ENCODE results near the gene PACSIN2. TPM values are rescaled to one million over a fixed set of nuclear protein-coding genes. Genes with fewer than 3 reads are reported as not detected.

PACSIN2 gene
- total RNA-seq, 1 experiment from 2014 or later: 224 TPM

DNA sequence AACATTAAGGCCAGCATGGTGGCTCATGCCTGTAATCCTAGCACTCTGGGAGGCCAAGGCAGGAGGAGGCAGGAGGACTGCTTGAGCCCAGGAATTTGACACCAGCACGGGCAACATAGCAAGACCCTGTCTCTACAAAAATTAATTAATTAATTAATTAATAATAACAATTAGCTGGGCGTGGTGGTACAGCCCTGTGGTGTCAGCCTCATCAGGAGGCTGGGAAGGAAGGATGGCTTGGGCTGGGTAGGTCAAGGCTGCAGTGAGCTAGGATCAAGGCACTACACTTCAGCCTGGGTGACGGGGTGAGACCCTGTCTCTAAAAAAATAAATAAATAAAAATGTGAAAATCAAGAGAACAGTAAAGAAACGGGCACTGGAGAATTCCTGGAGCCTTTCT, 159.2 kb downstream of the PACSIN2 start:
- no peaks in the 10 kb centered on the region for H3K27me3 Mint-ChIP-seq (ENCODE audit: unreplicated experiment)
- intact Hi-C loops (cut with micrococcal nuclease; ENCODE audit: unreplicated experiment): no loop called here
- H3K4me3 Mint-ChIP-seq (ENCODE audit: low read depth, unreplicated experiment): peak overlapping the region; percentile 83
- H3K9me3 Mint-ChIP-seq (ENCODE audit: low read depth, unreplicated experiment): no peaks in the 10 kb centered on the region
- no peak for DNase-seq
- H3K4me1 Mint-ChIP-seq (ENCODE audit: low read depth, unreplicated experiment): peaks cover 2% of the 10 kb centered on the region
- peak overlapping the region; percentile 92 for H3K27ac Mint-ChIP-seq (ENCODE audit: unreplicated experiment)
- CTCF ChIA-PET: interaction anchor here (0.7 to 1.1 kb wide), 3 partner anchors 12 to 325 kb away, joined by 3 to 4 read pairs (median 3); no protein-coding TSS in a partner anchor
- BruUV-seq (replicated peaks): no TSS peak
- peaks cover 34% of the 10 kb centered on the region for H3K36me3 Mint-ChIP-seq (ENCODE audit: insufficient read depth, unreplicated experiment)
- TF ChIP-seq, protein P1, sequence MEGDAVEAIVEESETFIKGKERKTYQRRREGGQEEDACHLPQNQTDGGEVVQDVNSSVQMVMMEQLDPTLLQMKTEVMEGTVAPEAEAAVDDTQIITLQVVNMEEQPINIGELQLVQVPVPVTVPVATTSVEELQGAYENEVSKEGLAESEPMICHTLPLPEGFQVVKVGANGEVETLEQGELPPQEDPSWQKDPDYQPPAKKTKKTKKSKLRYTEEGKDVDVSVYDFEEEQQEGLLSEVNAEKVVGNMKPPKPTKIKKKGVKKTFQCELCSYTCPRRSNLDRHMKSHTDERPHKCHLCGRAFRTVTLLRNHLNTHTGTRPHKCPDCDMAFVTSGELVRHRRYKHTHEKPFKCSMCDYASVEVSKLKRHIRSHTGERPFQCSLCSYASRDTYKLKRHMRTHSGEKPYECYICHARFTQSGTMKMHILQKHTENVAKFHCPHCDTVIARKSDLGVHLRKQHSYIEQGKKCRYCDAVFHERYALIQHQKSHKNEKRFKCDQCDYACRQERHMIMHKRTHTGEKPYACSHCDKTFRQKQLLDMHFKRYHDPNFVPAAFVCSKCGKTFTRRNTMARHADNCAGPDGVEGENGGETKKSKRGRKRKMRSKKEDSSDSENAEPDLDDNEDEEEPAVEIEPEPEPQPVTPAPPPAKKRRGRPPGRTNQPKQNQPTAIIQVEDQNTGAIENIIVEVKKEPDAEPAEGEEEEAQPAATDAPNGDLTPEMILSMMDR (IDR thresholded peaks at IDR 0.05; ENCODE audit: unreplicated experiment): no peak

DNA sequence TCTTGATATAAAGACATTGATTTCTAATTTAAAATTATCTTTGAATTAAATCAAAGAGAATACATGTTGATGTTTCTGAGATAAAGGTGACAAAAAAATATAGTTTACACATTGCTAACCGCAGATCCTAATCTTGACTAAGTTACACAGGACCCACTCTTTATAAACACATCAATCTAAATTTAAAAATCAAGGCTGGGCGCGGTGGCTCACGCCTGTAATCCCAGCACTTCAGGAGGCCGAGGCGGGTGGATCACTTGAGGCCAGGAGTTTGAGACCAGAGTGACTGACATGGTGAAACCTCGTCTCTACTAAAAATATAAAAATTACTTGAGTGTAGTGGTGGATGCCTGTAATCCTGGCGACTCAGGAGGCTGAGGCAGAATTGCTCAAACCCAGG, 159.7 kb downstream of the PACSIN2 start:
- Mint-ChIP-seq H3K4me3 (ENCODE audit: low read depth, unreplicated experiment) (no peak overlapping the region), H3K27me3 (ENCODE audit: unreplicated experiment) (no peaks in the 10 kb centered on the region), H3K27ac (ENCODE audit: unreplicated experiment) (no peak overlapping the region), H3K36me3 (ENCODE audit: insufficient read depth, unreplicated experiment) (peaks cover 32% of the 10 kb centered on the region), H3K4me1 (ENCODE audit: low read depth, unreplicated experiment) (no peaks in the 10 kb centered on the region), H3K9me3 (ENCODE audit: low read depth, unreplicated experiment) (no peaks in the 10 kb centered on the region)
- BruUV-seq (replicated peaks): no TSS peak
- DNase-seq: no peak
- intact Hi-C loops (cut with micrococcal nuclease; ENCODE audit: unreplicated experiment): no loop called here
- TF ChIP-seq, protein P1 (IDR thresholded peaks at IDR 0.05; ENCODE audit: unreplicated experiment): no peak
- CTCF ChIA-PET: interaction anchor here (0.7 kb wide), 1 partner anchor 12 kb away, joined by 3 read pairs; no protein-coding TSS in a partner anchor

DNA sequence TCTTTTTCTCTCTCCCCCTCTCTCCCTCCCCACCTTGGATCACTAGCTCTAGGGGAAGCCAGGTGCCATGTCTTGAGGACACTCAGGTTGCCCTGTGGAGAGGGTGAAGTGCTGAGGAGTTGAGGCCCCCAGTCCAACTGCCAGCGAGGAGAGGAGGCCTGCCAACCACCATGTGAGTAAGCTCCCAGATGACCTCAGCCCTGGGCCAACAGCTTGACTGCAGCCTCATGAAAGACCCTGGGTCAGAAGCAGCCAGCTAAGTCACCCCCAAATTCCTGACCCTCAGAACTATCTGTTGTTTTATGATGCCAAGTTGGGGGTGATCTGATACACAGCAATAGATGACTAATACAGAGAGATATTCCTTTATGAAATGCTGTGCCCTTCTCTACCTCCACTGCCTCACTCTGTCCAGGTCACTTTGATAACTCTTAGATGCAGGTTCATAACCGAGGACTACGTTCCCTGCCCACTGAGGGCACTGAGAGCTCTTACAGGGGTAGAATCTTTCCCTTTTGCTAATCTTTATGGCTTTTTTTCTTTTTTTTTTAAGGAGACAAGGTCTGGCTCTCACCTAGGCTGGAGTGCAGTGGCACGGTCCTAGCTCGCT, 165.9 kb downstream of the PACSIN2 start:
- TF ChIP-seq, protein P1 (IDR thresholded peaks at IDR 0.05; ENCODE audit: unreplicated experiment): no peak
- BruUV-seq (replicated peaks): no TSS peak
- Mint-ChIP-seq H3K4me3 (ENCODE audit: low read depth, unreplicated experiment) (no peak overlapping the region), H3K27me3 (ENCODE audit: unreplicated experiment) (no peaks in the 10 kb centered on the region), H3K27ac (ENCODE audit: unreplicated experiment) (no peak overlapping the region), H3K4me1 (ENCODE audit: low read depth, unreplicated experiment) (peaks cover 20% of the 10 kb centered on the region), H3K36me3 (ENCODE audit: insufficient read depth, unreplicated experiment) (peaks cover 19% of the 10 kb centered on the region), H3K9me3 (ENCODE audit: low read depth, unreplicated experiment) (no peaks in the 10 kb centered on the region)
- CTCF ChIA-PET: interaction anchor here (0.6 to 0.7 kb wide), 2 partner anchors 8 to 24 kb away, joined by 3 to 8 read pairs; no protein-coding TSS in a partner anchor
- no peak for DNase-seq
- intact Hi-C loops (cut with micrococcal nuclease; ENCODE audit: unreplicated experiment): no loop called here

DNA sequence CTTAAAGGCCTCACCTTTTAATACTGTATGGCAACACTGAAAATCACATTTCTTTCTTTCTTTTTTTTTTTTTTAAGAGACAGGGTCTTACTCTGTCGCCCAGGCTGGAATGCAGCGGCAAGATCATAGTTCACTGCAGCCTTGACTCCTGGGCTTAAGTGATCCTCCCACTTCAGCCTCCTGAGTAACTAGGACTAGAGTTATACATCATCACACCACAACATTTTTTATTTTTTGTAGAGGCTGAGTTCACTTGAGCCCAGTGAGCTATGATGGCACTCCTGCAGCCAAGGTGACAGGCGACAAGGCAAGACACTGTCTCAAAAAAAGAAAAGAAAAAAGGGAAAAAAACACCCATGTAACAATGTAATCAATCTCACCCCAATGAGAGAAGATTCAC, 167.8 kb downstream of the PACSIN2 start:
- intact Hi-C loops (cut with micrococcal nuclease; ENCODE audit: unreplicated experiment): no loop called here
- Mint-ChIP-seq H3K4me1 (ENCODE audit: low read depth, unreplicated experiment) (peaks cover 34% of the 10 kb centered on the region), H3K27ac (ENCODE audit: unreplicated experiment) (no peak overlapping the region), H3K36me3 (ENCODE audit: insufficient read depth, unreplicated experiment) (peaks cover 25% of the 10 kb centered on the region), H3K4me3 (ENCODE audit: low read depth, unreplicated experiment) (no peak overlapping the region), H3K27me3 (ENCODE audit: unreplicated experiment) (no peaks in the 10 kb centered on the region), H3K9me3 (ENCODE audit: low read depth, unreplicated experiment) (no peaks in the 10 kb centered on the region)
- TF ChIP-seq, protein P1 (IDR thresholded peaks at IDR 0.05; ENCODE audit: unreplicated experiment): no peak
- no peak for DNase-seq
- BruUV-seq (replicated peaks): no TSS peak
- CTCF ChIA-PET: no interaction called here

Data from Calu3 (cell line).